ENCODE data around the gene DSTN. TPM values are rescaled to one million over a fixed set of nuclear protein-coding genes. Genes with fewer than 3 reads are reported as not detected.

The DSTN gene
- total and polyA plus RNA-seq, 2 donors (not counting 3 experiments of a cell fraction or from before 2014, with no cell fraction given) = 66.1 to 300 TPM

GRCh38 chr20:17622086-17622850 lies 52.4 kb downstream of the DSTN start:
- Histone ChIP-seq H3K4me2 (ENCODE audit: insufficient read depth, low read length) (no peak overlapping the region), H3K4me3 (replicated peaks in 1 of 3; ENCODE audit: insufficient read depth in 1 of 3, low read depth in 1 of 3, low read length in 3 of 3) (no peak overlapping the region), H3K4me1 (ENCODE audit: control insufficient read depth, extremely low read depth, insufficient read depth, low read length) (no peaks in the 10 kb centered on the region), H3K79me2 (ENCODE audit: control insufficient read depth, insufficient read depth, low read length) (no peaks in the 10 kb centered on the region), H3K9me1 (replicated peaks; ENCODE audit: control insufficient read depth, extremely low read depth, insufficient read depth, low read length) (no peaks in the 10 kb centered on the region), H3K36me3 (ENCODE audit: control insufficient read depth in 2 of 2, extremely low read depth in 1 of 2, insufficient read depth in 2 of 2, low read length in 2 of 2) (peaks cover 8 to 88% of the 10 kb centered on the region in 2 experiments), H3K27me3 (ENCODE audit: control insufficient read depth in 2 of 2, insufficient read depth in 2 of 2, low read length in 2 of 2) (no peaks in the 10 kb centered on the region), H3K9ac (replicated peaks; ENCODE audit: extremely low read depth, insufficient read depth, low read length) (no peak overlapping the region), H2AFZ (ENCODE audit: low read depth, low read length) (no peak overlapping the region), H4K20me1 (replicated peaks; ENCODE audit: control insufficient read depth, extremely low read depth, insufficient read depth, low read length) (no peaks in the 10 kb centered on the region), H3K27ac (ENCODE audit: insufficient read depth, low read depth, low read length) (no peak overlapping the region), H3K9me3 (replicated peaks; ENCODE audit: control insufficient read depth, insufficient read depth, low read length) (no peaks in the 10 kb centered on the region)
- no peak for TF ChIP-seq EZH2 (IDR thresholded peaks at IDR 0.05; ENCODE audit: borderline replicate concordance, low read depth, low read length, severe bottlenecking)
- no TSS peak for BruUV-seq (replicated peaks)
- ChIA-PET POLR2A (no interaction called here), CTCF (interaction anchor here (0.6 to 1.0 kb wide), 3 partner anchors 85 to 168 kb away, joined by 3 to 5 read pairs (median 3); no protein-coding TSS in a partner anchor)
- intact Hi-C loops (cut with micrococcal nuclease) (no loop called here), dilution Hi-C loops (cut with MboI; ENCODE audit: extremely low pct_ligation_motif_present, low sequenced_read_pairs) (no loop called here)
- DNase-seq (ENCODE audit: low read depth, low spot score) (no peak), FAIRE-seq (no peak)

- Histone ChIP-seq H3K9me1 (replicated peaks; ENCODE audit: control insufficient read depth, extremely low read depth, insufficient read depth, low read length) (no peaks in the 10 kb centered on the region), H3K27ac (ENCODE audit: insufficient read depth, low read depth, low read length) (no peak overlapping the region), H3K9ac (replicated peaks; ENCODE audit: extremely low read depth, insufficient read depth, low read length) (no peak overlapping the region), H3K36me3 (ENCODE audit: control insufficient read depth in 2 of 2, extremely low read depth in 1 of 2, insufficient read depth in 2 of 2, low read length in 2 of 2) (peaks cover 10 to 90% of the 10 kb centered on the region in 2 experiments), H2AFZ (ENCODE audit: low read depth, low read length) (no peak overlapping the region), H3K79me2 (ENCODE audit: control insufficient read depth, insufficient read depth, low read length) (no peaks in the 10 kb centered on the region), H3K4me3 (replicated peaks in 1 of 3; ENCODE audit: insufficient read depth in 1 of 3, low read depth in 1 of 3, low read length in 3 of 3) (no peak overlapping the region), H4K20me1 (replicated peaks; ENCODE audit: control insufficient read depth, extremely low read depth, insufficient read depth, low read length) (no peaks in the 10 kb centered on the region), H3K9me3 (replicated peaks; ENCODE audit: control insufficient read depth, insufficient read depth, low read length) (no peaks in the 10 kb centered on the region), H3K4me1 (ENCODE audit: control insufficient read depth, extremely low read depth, insufficient read depth, low read length) (no peaks in the 10 kb centered on the region), H3K4me2 (ENCODE audit: insufficient read depth, low read length) (no peak overlapping the region), H3K27me3 (ENCODE audit: control insufficient read depth in 2 of 2, insufficient read depth in 2 of 2, low read length in 2 of 2) (no peaks in the 10 kb centered on the region)
- ChIA-PET CTCF (no interaction called here), POLR2A (no interaction called here)
- no peak for FAIRE-seq
- dilution Hi-C loops (cut with MboI; ENCODE audit: extremely low pct_ligation_motif_present, low sequenced_read_pairs) = no loop called here
- no TSS peak for BruUV-seq (replicated peaks)
- no peak for DNase-seq (ENCODE audit: low read depth, low spot score)
- intact Hi-C loops (cut with micrococcal nuclease) = no loop called here
- no peak for TF ChIP-seq CTCF (IDR thresholded peaks at IDR 0.05; ENCODE audit: extremely low read depth in 1 of 2, insufficient read depth in 1 of 2, low read depth in 1 of 2, low read length in 2 of 2)
- no peak for TF ChIP-seq POLR2A (IDR thresholded peaks at IDR 0.05; ENCODE audit: low read depth, low read length)
- TF ChIP-seq MAX (IDR thresholded peaks at IDR 0.05; ENCODE audit: insufficient read depth, insufficient read length) = no peak
- TF ChIP-seq FOS (IDR thresholded peaks at IDR 0.05; ENCODE audit: borderline replicate concordance, insufficient read depth, low read length) = no peak
- no peak for TF ChIP-seq EZH2 (IDR thresholded peaks at IDR 0.05; ENCODE audit: borderline replicate concordance, low read depth, low read length, severe bottlenecking)
- TF ChIP-seq GATA2 (IDR thresholded peaks at IDR 0.05; ENCODE audit: insufficient read depth, insufficient read length, low read depth, low read length) = no peak
Observed at GRCh38 chr20:17622851-17623508, 53.1 kb downstream of the DSTN start.

Measured in endothelial cell of umbilical vein (primary cell).